PFSK-1 (cell line): ENCODE results near the gene PTPRN2.

Experiments
- FOXP2 ChIP-seq: optimal IDR thresholded peaks from 2 replicates; pipeline ENCODE3; 2011; ENCODE audit warnings: borderline replicate concordance, control low read depth, inconsistent platforms; ENCODE audit not compliant: insufficient read depth; ENCODE audit errors: extremely low read length, extremely low read depth
- POLR2AphosphoS5 ChIP-seq: IDR thresholded peaks from 2 replicates; pipeline ENCODE4 v1.6.1; 2012; ENCODE audit warnings: low read depth, mild to moderate bottlenecking, control low read depth, low read length, moderate library complexity
- REST ChIP-seq, 2 experiments: IDR thresholded peaks; 2 replicates each; pipeline versions ENCODE4 v1.6.1 to v1.8.0; 2011 to 2012; ENCODE audit warnings: low read depth in 2 of 2, low read length in 2 of 2, control low read depth in 1 of 2, inconsistent platforms in 1 of 2, mild to moderate bottlenecking in 1 of 2, moderate library complexity in 1 of 2; ENCODE audit not compliant: insufficient read depth in 1 of 2
- SIN3A ChIP-seq: IDR thresholded peaks from 2 replicates; pipeline ENCODE4 v1.6.1; 2012; ENCODE audit warnings: mild to moderate bottlenecking, low read length, moderate library complexity, borderline replicate concordance; ENCODE audit not compliant: insufficient read depth
- TAF1 ChIP-seq: IDR thresholded peaks from 2 replicates; pipeline ENCODE4 v1.6.1; 2012; ENCODE audit warnings: low read length, control low read depth, borderline replicate concordance; ENCODE audit not compliant: insufficient read depth

The PTPRN2 gene

DNA sequence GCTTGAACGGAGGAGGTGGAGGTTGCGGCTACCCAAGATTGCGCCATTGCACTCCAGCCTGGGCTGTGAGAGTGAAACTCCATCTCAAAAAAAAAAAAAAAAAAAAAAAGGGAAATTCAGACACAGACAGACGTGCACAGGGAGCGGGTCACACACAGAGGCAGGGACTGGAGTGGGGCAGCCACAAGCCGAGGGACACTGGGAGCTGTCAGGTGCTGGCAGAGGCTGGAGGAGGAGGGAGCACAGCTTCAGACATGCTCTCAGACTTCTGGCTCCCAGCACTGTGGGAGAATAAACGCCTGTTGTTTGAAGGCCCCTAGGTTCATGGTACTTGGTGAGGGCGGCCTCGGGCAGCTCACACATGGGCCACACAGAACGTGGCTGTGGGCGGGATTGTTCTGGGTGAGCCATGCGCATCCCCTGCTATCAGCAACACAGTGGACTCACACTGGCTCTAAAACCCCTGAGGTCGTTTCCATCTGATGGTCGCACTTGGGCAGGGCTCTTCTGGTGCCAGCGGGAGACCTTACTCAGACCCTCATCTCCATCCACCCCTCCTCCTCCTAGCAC, 874.9 kb downstream of the PTPRN2 start:
- TF ChIP-seq POLR2AphosphoS5 (no peak), FOXP2 (no peak), REST (IDR thresholded peaks at IDR 0.05; ENCODE audit: insufficient read depth in 1 of 2, low read depth in 2 of 2, low read length in 2 of 2) (no peak), SIN3A (no peak), TAF1 (no peak)

- TF ChIP-seq TAF1 (no peak), SIN3A (no peak), POLR2AphosphoS5 (no peak), FOXP2 (no peak), REST (IDR thresholded peaks at IDR 0.05; ENCODE audit: insufficient read depth in 1 of 2, low read depth in 2 of 2, low read length in 2 of 2) (no peak)
Measured at GRCh38 chr7:157711353-157711888, 876.2 kb downstream of the PTPRN2 start.

GRCh38 chr7:157710396-157710795, 877.2 kb downstream of the PTPRN2 start:
- TF ChIP-seq SIN3A (no peak), TAF1 (no peak), FOXP2 (no peak), REST (IDR thresholded peaks at IDR 0.05; ENCODE audit: insufficient read depth in 1 of 2, low read depth in 2 of 2, low read length in 2 of 2) (no peak), POLR2AphosphoS5 (no peak)

DNA sequence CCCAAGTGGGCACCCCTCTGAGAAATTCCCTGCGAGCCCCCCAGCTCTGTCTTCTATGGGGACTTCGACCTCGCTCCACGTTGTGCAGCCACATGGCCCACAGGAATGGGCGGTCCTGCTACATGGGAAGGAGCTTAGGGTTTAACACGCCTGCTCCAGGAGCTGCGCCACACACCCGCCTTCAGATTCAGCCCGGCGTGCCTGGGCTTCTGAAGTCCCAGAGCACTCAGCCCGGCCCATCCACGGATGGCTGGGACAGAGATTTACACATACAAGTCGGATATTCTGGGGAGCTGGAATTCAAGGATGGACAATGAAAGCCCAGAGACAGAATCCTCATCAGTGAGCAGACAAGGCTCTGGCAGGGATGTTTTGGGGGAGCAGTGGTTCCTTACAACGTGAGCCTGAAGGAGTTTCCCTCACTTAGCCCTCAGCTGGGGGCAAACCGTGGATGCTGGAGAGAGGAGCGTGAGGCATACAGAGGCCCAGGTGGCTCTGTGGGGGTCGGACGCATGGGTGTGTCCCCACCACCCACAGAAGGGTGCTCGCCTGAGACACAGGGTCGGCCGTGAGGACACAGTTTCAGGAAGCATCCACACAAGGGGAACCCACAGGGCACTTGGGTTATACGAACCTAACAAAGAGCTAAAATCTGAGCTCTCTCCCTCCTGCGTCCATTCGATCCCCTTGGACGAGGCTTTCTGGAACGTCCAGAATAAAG, 877.9 kb downstream of the PTPRN2 start:
- TF ChIP-seq REST (IDR thresholded peaks at IDR 0.05; ENCODE audit: insufficient read depth in 1 of 2, low read depth in 2 of 2, low read length in 2 of 2) (no peak), FOXP2 (no peak)

DNA sequence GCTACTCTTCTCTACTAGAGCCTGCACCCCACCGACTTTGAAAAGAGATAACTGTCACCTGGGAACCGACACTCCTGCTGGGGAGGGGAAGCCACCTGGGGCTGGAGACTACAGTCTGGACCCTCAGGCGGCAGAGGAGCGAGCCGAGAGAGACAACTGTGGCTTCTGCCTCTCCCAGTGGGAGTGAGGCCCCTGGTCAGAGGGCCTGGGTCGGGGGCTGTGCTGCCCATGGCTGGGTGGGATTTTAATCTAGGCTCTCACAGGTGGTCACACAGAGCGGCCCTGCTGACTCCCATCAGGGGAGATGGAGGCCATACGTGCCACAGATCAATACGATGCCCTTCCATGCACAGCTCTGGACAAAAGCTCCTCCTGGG, 878.7 kb downstream of the PTPRN2 start:
- TF ChIP-seq REST (IDR thresholded peaks at IDR 0.05; ENCODE audit: insufficient read depth in 1 of 2, low read depth in 2 of 2, low read length in 2 of 2), result no peak
- no peak for TF ChIP-seq SIN3A
- no peak for TF ChIP-seq FOXP2
- no peak for TF ChIP-seq TAF1
- TF ChIP-seq POLR2AphosphoS5, result no peak
